Measurements from ENCODE around the gene L1TD1. TPM values are rescaled to one million over a fixed set of nuclear protein-coding genes. Genes with fewer than 3 reads are reported as not detected.

L1TD1 gene
- total and polyA plus RNA-seq, 2 experiments from 2014 or later: 283 to 628 TPM

- ATAC-seq: no peak
- H3K4me3 Mint-ChIP-seq: no peak overlapping the region
- no peaks in the 10 kb centered on the region for H3K4me1 ChIP-seq (ENCODE audit: insufficient read depth)
These were observed 24.0 kb downstream of the L1TD1 start for GRCh38 chr1:62218604-62219003.

More at GRCh38 chr1:62218604-62219003, 24.0 kb downstream of the L1TD1 start:
- Mint-ChIP-seq H3K27me3 (ENCODE audit: insufficient read depth, low read depth, poor library complexity) (peaks cover 12% of the 10 kb centered on the region), H3K27ac (no peak overlapping the region), H3K36me3 (ENCODE audit: low read depth) (peaks cover 70% of the 10 kb centered on the region), H3K4me1 (no peaks in the 10 kb centered on the region), H3K9me3 (peaks cover 10% of the 10 kb centered on the region; the same call in 2 of the 3 replicates)
- Histone ChIP-seq H3K27me3 (ENCODE audit: insufficient read depth) (no peaks in the 10 kb centered on the region), H3K4me2 (no peak overlapping the region), H3F3A (replicated peaks; ENCODE audit: low read depth) (peaks cover 18% of the 10 kb centered on the region), H3K9me2 (ENCODE audit: insufficient read depth) (no peaks in the 10 kb centered on the region), H3K79me2 (replicated peaks; ENCODE audit: insufficient read depth) (peaks cover 31% of the 10 kb centered on the region), H3K27ac (ENCODE audit: low read depth) (no peak overlapping the region), H3K4me3 (no peak overlapping the region), H3K36me3 (ENCODE audit: insufficient read depth) (peaks cover 38% of the 10 kb centered on the region), H2AFZ (no peak overlapping the region), H4K20me1 (replicated peaks; ENCODE audit: insufficient read depth) (peaks cover 12% of the 10 kb centered on the region)
- DNase-seq (ENCODE audit: low spot score): no peak
- no peak for TF ChIP-seq JUNB (IDR thresholded peaks at IDR 0.05; ENCODE audit: unreplicated experiment)
- TF ChIP-seq ZNF331 (CRISPR knock-in tag; IDR thresholded peaks at IDR 0.05; ENCODE audit: low read depth): no peak
- no peak for TF ChIP-seq STAT1 (IDR thresholded peaks at IDR 0.05; ENCODE audit: unreplicated experiment)
- TF ChIP-seq ETS1 (IDR thresholded peaks at IDR 0.05): no peak
- TF ChIP-seq CTCF (conservative IDR thresholded peaks at IDR 0.05; ENCODE audit: low read depth in 2 of 2): no peak
- no peak for TF ChIP-seq NANOG (IDR thresholded peaks at IDR 0.05; ENCODE audit: borderline replicate concordance)
- no peak for TF ChIP-seq REST (IDR thresholded peaks at IDR 0.05; ENCODE audit: unreplicated experiment)
- TF ChIP-seq POLR2AphosphoS5 (IDR thresholded peaks at IDR 0.05; ENCODE audit: low read depth): no peak
- no peak for TF ChIP-seq ZNF114 (CRISPR knock-in tag; IDR thresholded peaks at IDR 0.05)
- TF ChIP-seq CREB1 (CRISPR knock-in tag; IDR thresholded peaks at IDR 0.05; ENCODE audit: low read depth): no peak
- TF ChIP-seq EZH2 (IDR thresholded peaks at IDR 0.05; ENCODE audit: low read depth, unreplicated experiment): no peak
- no peak for TF ChIP-seq ZNF462 (CRISPR knock-in tag; IDR thresholded peaks at IDR 0.05)
- no peak for TF ChIP-seq EZH2phosphoT487 (IDR thresholded peaks at IDR 0.05; ENCODE audit: unreplicated experiment)

Data from GM23338 (cell line).